Activated CD8-positive, alpha-beta memory T cell treated with anti-CD3 and anti-CD28 coated beads, Interleukin-2, amount 50 U/mL, for 1 hour (primary cell): ENCODE data around the gene CPS1.

Experiments
- DNase-seq: peaks from one replicate; pipeline ENCODE4 v3.0.0-alpha.2; 2020; ENCODE audit errors: extremely low read depth

CPS1 gene

GRCh38 chr2:210556329-210556980 lies at the start of gene CPS1:
Gene CPS1 (plus strand): TSS chr2:210556599. CDS start chr2:210556734, 135 bp downstream.
- no peak for DNase-seq

- DNase-seq: no peak
Measured at GRCh38 chr2:210515911-210516310, 40.5 kb upstream of the CPS1 start.

GRCh38 chr2:210517264-210517663 lies 39.1 kb upstream of the CPS1 start:
- no peak for DNase-seq

- no peak for DNase-seq
Measured at GRCh38 chr2:210519594-210519993, 36.8 kb upstream of the CPS1 start.

- DNase-seq: no peak
Measured at GRCh38 chr2:210522399-210522798, 34.0 kb upstream of the CPS1 start.

GRCh38 chr2:210523650-210524289 lies 32.6 kb upstream of the CPS1 start:
- DNase-seq: no peak

- DNase-seq: no peak
Measured at GRCh38 chr2:210524533-210524932, 31.9 kb upstream of the CPS1 start.

- DNase-seq: no peak
Measured at GRCh38 chr2:210527286-210527685, 29.1 kb upstream of the CPS1 start.

- DNase-seq: no peak
Measured at GRCh38 chr2:210528716-210529115, 27.7 kb upstream of the CPS1 start.

- no peak for DNase-seq
Measured at GRCh38 chr2:210531050-210531449, 25.3 kb upstream of the CPS1 start.

GRCh38 chr2:210531482-210531881 lies 24.9 kb upstream of the CPS1 start:
- no peak for DNase-seq

GRCh38 chr2:210533389-210533788 lies 23.0 kb upstream of the CPS1 start:
- no peak for DNase-seq

GRCh38 chr2:210534879-210535278 lies 21.5 kb upstream of the CPS1 start:
- DNase-seq: no peak

- DNase-seq: no peak
Measured at GRCh38 chr2:210536973-210537650, 19.3 kb upstream of the CPS1 start.

GRCh38 chr2:210539035-210539434 lies 17.4 kb upstream of the CPS1 start:
- no peak for DNase-seq

GRCh38 chr2:210539578-210540416 lies 16.6 kb upstream of the CPS1 start:
- no peak for DNase-seq

GRCh38 chr2:210540471-210540870 lies 15.9 kb upstream of the CPS1 start:
- DNase-seq: no peak

GRCh38 chr2:210540900-210541289 lies 15.5 kb upstream of the CPS1 start:
- DNase-seq: no peak

GRCh38 chr2:210541290-210541902 lies 15.0 kb upstream of the CPS1 start:
- no peak for DNase-seq

GRCh38 chr2:210544007-210544590 lies 12.3 kb upstream of the CPS1 start:
- no peak for DNase-seq

GRCh38 chr2:210544831-210545230 lies 11.6 kb upstream of the CPS1 start:
- no peak for DNase-seq
